ENCODE results near the gene IYD. TPM values are rescaled to one million over a fixed set of nuclear protein-coding genes. Genes with fewer than 3 reads are reported as not detected.
A peak's percentile ranks its signal among the peaks of the same experiment; 100 is the strongest.

IYD gene
- not detected for total RNA-seq

GRCh38 chr6:150368762-150369161 lies at the start of gene IYD:
TSS of gene IYD (plus strand) at chr6:150369012. CDS start at chr6:150369032, 20 bp downstream.
- intact Hi-C loops (cut with DNase I), result no loop called here
- TF ChIP-seq POLR2A (IDR thresholded peaks at IDR 0.05; ENCODE audit: low read depth) (no peak), POLR2AphosphoS5 (IDR thresholded peaks at IDR 0.05) (no peak), EP300 (IDR thresholded peaks at IDR 0.05) (no peak)
- Histone ChIP-seq H3K4me3 (no peak within 1 kb of the TSS), H3K4me1 (peaks cover 0 to 10% (median 10%) of the 10 kb centered on the region in 4 donors), H3K27me3 (no peaks in the 10 kb centered on the region), H3K36me3 (no peaks in the 10 kb centered on the region), H3K27ac (replicated peaks in 1 of 4) (no peak within 1 kb of the TSS), H3K9me3 (no peaks in the 10 kb centered on the region)
- peak; percentile 81 for DNase-seq (ENCODE audit: extremely low spot score)
- 81% methylated on average over 8 of the region's 8 CpGs for WGBS

GRCh38 chr6:150319924-150320323 lies 48.9 kb upstream of the IYD start:
- H3K4me1 ChIP-seq, result peaks cover 0 to 13% (median 0%) of the 10 kb centered on the region in 4 donors
- no peak overlapping the region for H3K4me3 ChIP-seq
- H3K9me3 ChIP-seq, result no peaks in the 10 kb centered on the region
- 97% methylated on average over 4 of the region's 4 CpGs for WGBS
- intact Hi-C loops (cut with DNase I), result no loop called here
- no peak for TF ChIP-seq EP300 (IDR thresholded peaks at IDR 0.05)
- no peak for TF ChIP-seq POLR2AphosphoS5 (IDR thresholded peaks at IDR 0.05)
- no peak for TF ChIP-seq POLR2A (IDR thresholded peaks at IDR 0.05; ENCODE audit: low read depth)
- TF ChIP-seq CTCF (IDR thresholded peaks at IDR 0.05), result no peak
- peaks cover 0 to 13% (median 0%) of the 10 kb centered on the region in 4 donors for H3K27me3 ChIP-seq
- no peak overlapping the region for H3K27ac ChIP-seq (replicated peaks in 1 of 4)
- H3K36me3 ChIP-seq, result no peaks in the 10 kb centered on the region
- no peak for DNase-seq (ENCODE audit: extremely low spot score)

GRCh38 chr6:150320442-150320841 lies 48.4 kb upstream of the IYD start:
- Histone ChIP-seq H3K27me3 (peaks cover 0 to 11% (median 0%) of the 10 kb centered on the region in 4 donors), H3K9me3 (no peaks in the 10 kb centered on the region), H3K4me3 (no peak overlapping the region), H3K27ac (replicated peaks in 1 of 4) (no peak overlapping the region), H3K36me3 (no peaks in the 10 kb centered on the region), H3K4me1 (peaks cover 0 to 14% (median 0%) of the 10 kb centered on the region in 4 donors)
- WGBS, result 61% methylated on average over 9 of the region's 9 CpGs
- DNase-seq (ENCODE audit: extremely low spot score), result no peak
- no peak for TF ChIP-seq CTCF (IDR thresholded peaks at IDR 0.05)
- TF ChIP-seq POLR2A (IDR thresholded peaks at IDR 0.05; ENCODE audit: low read depth), result no peak
- TF ChIP-seq EP300 (IDR thresholded peaks at IDR 0.05), result no peak
- no peak for TF ChIP-seq POLR2AphosphoS5 (IDR thresholded peaks at IDR 0.05)
- intact Hi-C loops (cut with DNase I), result no loop called here

GRCh38 chr6:150322466-150322871 lies 46.3 kb upstream of the IYD start:
- intact Hi-C loops (cut with DNase I), result no loop called here
- Histone ChIP-seq H3K4me3 (no peak overlapping the region), H3K9me3 (no peaks in the 10 kb centered on the region), H3K27me3 (no peaks in the 10 kb centered on the region), H3K4me1 (peaks cover 0 to 14% (median 0%) of the 10 kb centered on the region in 4 donors), H3K27ac (replicated peaks in 1 of 4) (no peak overlapping the region), H3K36me3 (no peaks in the 10 kb centered on the region)
- TF ChIP-seq POLR2AphosphoS5 (IDR thresholded peaks at IDR 0.05), result no peak
- TF ChIP-seq EP300 (IDR thresholded peaks at IDR 0.05), result no peak
- no peak for TF ChIP-seq POLR2A (IDR thresholded peaks at IDR 0.05; ENCODE audit: low read depth)
- TF ChIP-seq CTCF (IDR thresholded peaks at IDR 0.05), result no peak
- DNase-seq (ENCODE audit: extremely low spot score), result no peak
- 76% methylated on average over 6 of the region's 6 CpGs for WGBS

GRCh38 chr6:150323205-150323604 lies 45.6 kb upstream of the IYD start:
- TF ChIP-seq EP300 (IDR thresholded peaks at IDR 0.05), result no peak
- TF ChIP-seq CTCF (IDR thresholded peaks at IDR 0.05), result no peak
- TF ChIP-seq POLR2A (IDR thresholded peaks at IDR 0.05; ENCODE audit: low read depth), result no peak
- no peak overlapping the region for H3K27ac ChIP-seq (replicated peaks in 1 of 4)
- intact Hi-C loops (cut with DNase I), result no loop called here
- no peaks in the 10 kb centered on the region for H3K9me3 ChIP-seq
- no peaks in the 10 kb centered on the region for H3K27me3 ChIP-seq
- WGBS, result 70% methylated on average over 8 of the region's 8 CpGs
- H3K4me3 ChIP-seq, result no peak overlapping the region
- DNase-seq (ENCODE audit: extremely low spot score), result no peak
- H3K36me3 ChIP-seq, result no peaks in the 10 kb centered on the region
- peaks cover 0 to 14% (median 0%) of the 10 kb centered on the region in 4 donors for H3K4me1 ChIP-seq
